H9 (cell line): Measurements from ENCODE around the gene USP21. TPM values are rescaled to one million over a fixed set of nuclear protein-coding genes. Genes with fewer than 3 reads are reported as not detected.
A peak's percentile ranks its signal among the peaks of the same experiment; 100 is the strongest.

ENCODE experiments used
- DNase-seq: peaks from one replicate; pipeline ENCODE4 v3.0.0-alpha.2; 2017
- H2AFZ ChIP-seq: one replicate; pipeline ENCODE4 v1.6.1; 2013; ENCODE audit warnings: mild to moderate bottlenecking, low read length, control low read depth, moderate library complexity
- H2AK5ac ChIP-seq: 2 replicates; pipeline ENCODE4 v1.6.1; 2013; ENCODE audit warnings: low read length, control low read depth, mixed read lengths; ENCODE audit not compliant: insufficient read length
- H2BK120ac ChIP-seq: one replicate; pipeline ENCODE4 v1.6.1; 2013; ENCODE audit warnings: low read depth, mild to moderate bottlenecking, low read length, control low read depth, inconsistent platforms; ENCODE audit not compliant: poor library complexity, severe bottlenecking
- H2BK12ac ChIP-seq: 2 replicates; pipeline ENCODE4 v1.6.1; 2013; ENCODE audit warnings: low read length, control low read depth, mixed read lengths, low read depth; ENCODE audit not compliant: insufficient read length
- H2BK15ac ChIP-seq: 2 replicates; pipeline ENCODE4 v1.6.1; 2013; ENCODE audit warnings: low read depth, low read length, control low read depth
- H2BK20ac ChIP-seq: one replicate; pipeline ENCODE4 v1.6.1; 2013; ENCODE audit warnings: low read depth, mild to moderate bottlenecking, low read length, control low read depth, inconsistent platforms; ENCODE audit not compliant: poor library complexity, severe bottlenecking
- H2BK5ac ChIP-seq: 2 replicates; pipeline ENCODE4 v1.6.1; 2013; ENCODE audit warnings: low read length, control low read depth, mixed read lengths; ENCODE audit not compliant: insufficient read length
- H3K14ac ChIP-seq: 2 replicates; pipeline ENCODE4 v1.6.1; 2013; ENCODE audit warnings: low read length, control low read depth; ENCODE audit not compliant: insufficient read depth
- H3K18ac ChIP-seq: 2 replicates; pipeline ENCODE4 v1.6.1; 2013; ENCODE audit warnings: low read depth, mild to moderate bottlenecking, mixed read lengths, low read length, control low read depth; ENCODE audit not compliant: insufficient read length
- H3K23ac ChIP-seq: 2 replicates; pipeline ENCODE4 v1.6.1; 2013; ENCODE audit warnings: low read length, control low read depth, mixed read lengths, low read depth; ENCODE audit not compliant: insufficient read length
- H3K23me2 ChIP-seq: 2 replicates; pipeline ENCODE4 v1.6.1; 2013; ENCODE audit warnings: low read depth, mild to moderate bottlenecking, mixed read lengths, low read length, control low read depth; ENCODE audit not compliant: insufficient read length, poor library complexity, severe bottlenecking
- H3K27ac ChIP-seq: 2 replicates; pipeline ENCODE4 v1.5.1; 2013; ENCODE audit warnings: low read length, control low read depth, mixed read lengths, low read depth; ENCODE audit not compliant: insufficient read length
- H3K27me3 ChIP-seq: 2 replicates; pipeline ENCODE4 v1.6.1; 2013; ENCODE audit warnings: low read length, control low read depth, inconsistent platforms; ENCODE audit not compliant: insufficient read depth
- H3K4ac ChIP-seq: 2 replicates; pipeline ENCODE4 v1.6.1; 2013; ENCODE audit warnings: low read depth, mild to moderate bottlenecking, control low read depth, inconsistent platforms, low read length, moderate library complexity
- H3K4me1 ChIP-seq: 2 replicates; pipeline ENCODE4 v1.6.1; 2013; ENCODE audit warnings: low read length, control low read depth, inconsistent platforms; ENCODE audit not compliant: insufficient read depth
- H3K4me2 ChIP-seq: 2 replicates; pipeline ENCODE4 v1.6.1; 2013; ENCODE audit warnings: low read length, control low read depth, mixed read lengths; ENCODE audit not compliant: insufficient read length, insufficient read depth
- H3K56ac ChIP-seq: 2 replicates; pipeline ENCODE4 v1.6.1; 2013; ENCODE audit warnings: low read depth, mild to moderate bottlenecking, mixed read lengths, low read length, control low read depth; ENCODE audit not compliant: insufficient read length
- H3K79me1 ChIP-seq: 2 replicates; pipeline ENCODE4 v1.6.1; 2013; ENCODE audit warnings: low read depth, mild to moderate bottlenecking, moderate library complexity, low read length, control low read depth, inconsistent platforms; ENCODE audit not compliant: insufficient read depth, poor library complexity, severe bottlenecking
- H3K79me2 ChIP-seq: 2 replicates; pipeline ENCODE4 v1.6.1; 2013; ENCODE audit warnings: low read length, control low read depth, inconsistent platforms; ENCODE audit not compliant: insufficient read depth
- H3K9ac ChIP-seq: 2 replicates; pipeline ENCODE4 v1.6.1; 2013; ENCODE audit warnings: low read length, control low read depth, mixed read lengths; ENCODE audit not compliant: insufficient read length; ENCODE audit errors: extremely low read depth
- H3K9me3 ChIP-seq: one replicate; pipeline ENCODE4 v1.6.1; 2013; ENCODE audit warnings: low read depth, low read length, inconsistent platforms; ENCODE audit not compliant: control insufficient read depth
- H3T11ph ChIP-seq: one replicate; pipeline ENCODE4 v1.6.1; 2013; ENCODE audit warnings: mild to moderate bottlenecking, low read length, control low read depth, inconsistent platforms
- H4K20me1 ChIP-seq: one replicate; pipeline ENCODE4 v1.6.1; 2013; ENCODE audit not compliant: control insufficient read depth, insufficient read length, insufficient read depth
- H4K5ac ChIP-seq: 2 replicates; pipeline ENCODE4 v1.6.1; 2013; ENCODE audit warnings: low read depth, mild to moderate bottlenecking, mixed read lengths, low read length, control low read depth; ENCODE audit not compliant: insufficient read length
- H4K8ac ChIP-seq: replicated peaks from 2 replicates; pipeline ENCODE4 v1.6.1; 2013; ENCODE audit warnings: low read length, control low read depth, mixed read lengths, low read depth; ENCODE audit not compliant: insufficient read length
- H4K91ac ChIP-seq: 2 replicates; pipeline ENCODE4 v1.6.1; 2013; ENCODE audit warnings: low read depth, mild to moderate bottlenecking, moderate library complexity, mixed read lengths, low read length, control low read depth; ENCODE audit not compliant: insufficient read length
- H3K27ac Mint-ChIP-seq, 3 experiments: 2 replicates in 2 of 3; 3 replicates in 1 of 3; pipeline ENCODE4 v1.8.0; 2020 to 2021; ENCODE audit warnings: mixed read lengths in 3 of 3, mild to moderate bottlenecking in 1 of 3, moderate library complexity in 1 of 3
- H3K27me3 Mint-ChIP-seq: 2 replicates; pipeline ENCODE4 v1.8.0; 2021; ENCODE audit warnings: low read depth, mild to moderate bottlenecking, moderate library complexity, mixed read lengths
- H3K36me3 Mint-ChIP-seq, 3 experiments: 2 replicates in 2 of 3; 3 replicates in 1 of 3; pipeline ENCODE4 v1.8.0; 2020 to 2021; ENCODE audit warnings: low read depth in 3 of 3, mixed read lengths in 3 of 3; ENCODE audit not compliant: insufficient read depth in 1 of 3
- H3K4me1 Mint-ChIP-seq, 2 experiments: 2 replicates each; pipeline ENCODE4 v1.8.0; 2020; ENCODE audit warnings: mixed read lengths in 2 of 2
- H3K4me3 Mint-ChIP-seq, 2 experiments: 2 replicates in 1 of 2; 3 replicates in 1 of 2; pipeline ENCODE4 v1.8.0; 2020 to 2021; ENCODE audit warnings: mild to moderate bottlenecking in 2 of 2, mixed read lengths in 2 of 2, moderate library complexity in 1 of 2
- H3K9me3 Mint-ChIP-seq, 2 experiments: 2 replicates in 1 of 2; 3 replicates in 1 of 2; pipeline ENCODE4 v1.8.0; 2020; ENCODE audit warnings: mild to moderate bottlenecking in 2 of 2, mixed read lengths in 2 of 2, moderate library complexity in 1 of 2
- WGBS: extraction: QIAGEN DNeasy Blood & Tissue Kit; methylation state at CpG from one replicate; pipeline ENCODE4 v1.1.7; 2013; ENCODE audit warnings: missing lambda C conversion rate, low lambda C conversion rate, mixed read lengths; ENCODE audit not compliant: insufficient read length; ENCODE audit errors: extremely low coverage; 5-methylcytosine and 5-hydroxymethylcytosine counted together
- total RNA-seq: library from RNA; stranded (reverse); gene quantifications from 2 replicates; pipeline ENCODE4 v1.2.1, GENCODE V29; 2021
- TF ChIP-seq, protein P1 (sequence below): fragments of 200-600 bp; sonication (generic); conservative IDR thresholded peaks from 3 replicates; pipeline ENCODE4 v1.8.0; 2021; ENCODE audit warnings: antibody characterized with exemption, mild to moderate bottlenecking

Gene USP21
- total RNA-seq, 1 experiment from 2014 or later, result 17.9 TPM

DNA sequence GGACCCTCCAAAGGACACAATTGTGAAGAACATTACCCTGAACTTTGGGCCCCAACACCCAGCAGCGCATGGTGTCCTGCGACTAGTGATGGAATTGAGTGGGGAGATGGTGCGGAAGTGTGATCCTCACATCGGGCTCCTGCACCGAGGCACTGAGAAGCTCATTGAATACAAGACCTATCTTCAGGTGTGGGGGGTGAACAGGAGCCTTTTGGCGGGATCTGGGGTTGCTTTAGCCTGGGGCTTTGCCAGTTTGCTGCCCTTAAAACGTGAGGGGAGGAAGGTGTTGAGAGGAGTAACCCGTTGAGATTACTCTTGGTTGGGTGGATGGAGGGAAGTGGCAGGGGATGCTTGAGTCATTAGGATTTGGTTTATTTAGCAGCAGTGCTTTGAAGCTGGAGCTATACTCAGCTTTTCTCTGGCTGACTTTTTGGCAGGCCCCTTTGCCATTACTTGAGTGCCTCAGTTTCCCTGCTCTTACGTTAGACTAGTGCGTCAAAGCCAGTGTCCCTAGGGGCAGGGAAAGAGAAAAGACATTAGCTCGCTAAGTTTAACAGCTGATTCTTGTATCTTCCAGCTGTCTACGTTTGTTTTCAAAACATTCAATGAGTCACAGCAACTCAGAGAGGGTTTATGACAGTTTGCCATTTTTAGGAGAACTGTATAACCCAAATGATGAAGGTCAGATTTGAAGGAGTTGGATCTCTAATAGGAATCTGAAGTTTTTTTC is 47.3 kb downstream of the USP21 start:
- H3K79me1 ChIP-seq, result no peaks in the 10 kb centered on the region
- no peak overlapping the region for H2BK5ac ChIP-seq
- H3K14ac ChIP-seq, result no peak overlapping the region
- no peak overlapping the region for H4K91ac ChIP-seq
- peak overlapping the region in 1 of 3 experiments; percentile 28; a peak in 2 of 7 replicates for H3K27ac Mint-ChIP-seq
- H3K27me3 ChIP-seq, result no peaks in the 10 kb centered on the region; the same call in 1 of the 2 replicates
- no peak overlapping the region for H4K8ac ChIP-seq
- no peak overlapping the region; a peak in 1 of 5 replicates for H3K4me3 Mint-ChIP-seq
- WGBS, result no CpG with 5 or more reads among the region's 12 CpGs
- H3K4ac ChIP-seq, result no peak overlapping the region
- no peak overlapping the region for H2AK5ac ChIP-seq
- H3K27me3 Mint-ChIP-seq, result no peaks in the 10 kb centered on the region
- peaks cover 15 to 16% of the 10 kb centered on the region in 2 experiments for H3K4me1 Mint-ChIP-seq
- H4K20me1 ChIP-seq, result no peaks in the 10 kb centered on the region
- no peak overlapping the region for H2BK15ac ChIP-seq
- H3K9ac ChIP-seq, result no peak overlapping the region
- no peak overlapping the region for H2AFZ ChIP-seq
- TF ChIP-seq, protein P1, sequence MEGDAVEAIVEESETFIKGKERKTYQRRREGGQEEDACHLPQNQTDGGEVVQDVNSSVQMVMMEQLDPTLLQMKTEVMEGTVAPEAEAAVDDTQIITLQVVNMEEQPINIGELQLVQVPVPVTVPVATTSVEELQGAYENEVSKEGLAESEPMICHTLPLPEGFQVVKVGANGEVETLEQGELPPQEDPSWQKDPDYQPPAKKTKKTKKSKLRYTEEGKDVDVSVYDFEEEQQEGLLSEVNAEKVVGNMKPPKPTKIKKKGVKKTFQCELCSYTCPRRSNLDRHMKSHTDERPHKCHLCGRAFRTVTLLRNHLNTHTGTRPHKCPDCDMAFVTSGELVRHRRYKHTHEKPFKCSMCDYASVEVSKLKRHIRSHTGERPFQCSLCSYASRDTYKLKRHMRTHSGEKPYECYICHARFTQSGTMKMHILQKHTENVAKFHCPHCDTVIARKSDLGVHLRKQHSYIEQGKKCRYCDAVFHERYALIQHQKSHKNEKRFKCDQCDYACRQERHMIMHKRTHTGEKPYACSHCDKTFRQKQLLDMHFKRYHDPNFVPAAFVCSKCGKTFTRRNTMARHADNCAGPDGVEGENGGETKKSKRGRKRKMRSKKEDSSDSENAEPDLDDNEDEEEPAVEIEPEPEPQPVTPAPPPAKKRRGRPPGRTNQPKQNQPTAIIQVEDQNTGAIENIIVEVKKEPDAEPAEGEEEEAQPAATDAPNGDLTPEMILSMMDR, result no peak
- no peak overlapping the region for H3K56ac ChIP-seq
- no peaks in the 10 kb centered on the region for H3K9me3 Mint-ChIP-seq
- H3K27ac ChIP-seq, result no peak overlapping the region
- no peak overlapping the region for H2BK12ac ChIP-seq
- H3K4me2 ChIP-seq, result no peak overlapping the region
- peaks cover 26 to 60% (median 59%) of the 10 kb centered on the region in 3 experiments for H3K36me3 Mint-ChIP-seq
- no peak overlapping the region for H2BK20ac ChIP-seq
- peaks cover 3% of the 10 kb centered on the region for H3K23me2 ChIP-seq
- no peak overlapping the region for H3T11ph ChIP-seq
- no peak for DNase-seq
- H3K4me1 ChIP-seq, result peaks cover 2% of the 10 kb centered on the region; the same call in 1 of the 2 replicates
- no peak overlapping the region for H2BK120ac ChIP-seq
- no peaks in the 10 kb centered on the region for H3K79me2 ChIP-seq
- H4K5ac ChIP-seq, result no peak overlapping the region
- no peak overlapping the region for H3K23ac ChIP-seq
- no peaks in the 10 kb centered on the region for H3K9me3 ChIP-seq
- H3K18ac ChIP-seq, result no peak overlapping the region
